Uterus (tissue), 2 donors: Measurements from ENCODE around the gene MFAP4.

ENCODE experiments used
- POLR2A ChIP-seq, 2 donors: fragments of 450-650 bp; IDR thresholded peaks; one replicate each; pipeline ENCODE4 v1.6.1; 2016; ENCODE audit warnings: antibody characterized with exemption in 2 of 2, mild to moderate bottlenecking in 1 of 2, moderate library complexity in 1 of 2
- TF ChIP-seq, protein P1 (sequence below), 4 experiments: fragments of 200-600 bp in 2 of 4; fragments of 450-650 bp in 2 of 4; sonication (generic) in 2 of 4; IDR thresholded peaks; one replicate each; pipeline ENCODE4 v1.5.1; 2016 to 2019; ENCODE audit warnings: antibody characterized with exemption in 4 of 4, mild to moderate bottlenecking in 2 of 4, moderate library complexity in 1 of 4

DNA sequence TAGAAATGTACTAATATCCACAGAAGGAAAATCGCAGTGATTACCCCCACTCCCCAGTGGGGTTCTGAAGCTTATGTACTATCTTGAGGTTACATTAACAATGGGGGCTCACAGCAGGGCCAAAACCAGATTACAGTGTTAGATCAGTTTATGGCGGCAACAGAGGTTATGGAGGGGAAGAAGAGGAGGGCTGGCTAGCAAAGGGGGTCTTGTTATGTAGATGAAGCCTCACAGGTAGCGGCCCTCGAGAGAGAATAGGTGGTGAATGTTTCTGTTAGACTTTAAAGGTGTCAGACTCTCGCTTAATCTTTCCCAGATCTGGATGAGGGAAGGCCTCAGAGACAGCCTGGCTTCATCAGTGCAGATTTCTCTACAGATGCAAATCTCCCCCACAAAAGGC, 46.3 kb upstream of the MFAP4 start:
- TF ChIP-seq, protein P1, sequence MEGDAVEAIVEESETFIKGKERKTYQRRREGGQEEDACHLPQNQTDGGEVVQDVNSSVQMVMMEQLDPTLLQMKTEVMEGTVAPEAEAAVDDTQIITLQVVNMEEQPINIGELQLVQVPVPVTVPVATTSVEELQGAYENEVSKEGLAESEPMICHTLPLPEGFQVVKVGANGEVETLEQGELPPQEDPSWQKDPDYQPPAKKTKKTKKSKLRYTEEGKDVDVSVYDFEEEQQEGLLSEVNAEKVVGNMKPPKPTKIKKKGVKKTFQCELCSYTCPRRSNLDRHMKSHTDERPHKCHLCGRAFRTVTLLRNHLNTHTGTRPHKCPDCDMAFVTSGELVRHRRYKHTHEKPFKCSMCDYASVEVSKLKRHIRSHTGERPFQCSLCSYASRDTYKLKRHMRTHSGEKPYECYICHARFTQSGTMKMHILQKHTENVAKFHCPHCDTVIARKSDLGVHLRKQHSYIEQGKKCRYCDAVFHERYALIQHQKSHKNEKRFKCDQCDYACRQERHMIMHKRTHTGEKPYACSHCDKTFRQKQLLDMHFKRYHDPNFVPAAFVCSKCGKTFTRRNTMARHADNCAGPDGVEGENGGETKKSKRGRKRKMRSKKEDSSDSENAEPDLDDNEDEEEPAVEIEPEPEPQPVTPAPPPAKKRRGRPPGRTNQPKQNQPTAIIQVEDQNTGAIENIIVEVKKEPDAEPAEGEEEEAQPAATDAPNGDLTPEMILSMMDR (IDR thresholded peaks at IDR 0.05): no peak
- no peak for TF ChIP-seq POLR2A (IDR thresholded peaks at IDR 0.05)
